Cardiac fibroblast (primary cell): Measurements from ENCODE around the gene RASGRF1.

Source experiments
- DNase-seq, 2 donors: peaks; one replicate each; pipeline versions ENCODE4 v3.0.0 to v3.0.0-alpha.2; 2010; ENCODE audit warnings: low read depth in 2 of 2
- H3K4me3 ChIP-seq, 2 donors: replicated peaks in 1 of 2; 1 replicate in 1 of 2; 2 replicates in 1 of 2; pipeline ENCODE4 v1.5.1; 2011; ENCODE audit warnings: low read depth in 2 of 2, low read length in 2 of 2, mild to moderate bottlenecking in 2 of 2, moderate library complexity in 1 of 2
- TF ChIP-seq, protein P1 (sequence below): IDR thresholded peaks from one replicate; pipeline ENCODE4 v1.5.1; 2011; ENCODE audit warnings: low read depth, mild to moderate bottlenecking, low read length, inconsistent platforms

RASGRF1 gene

DNA sequence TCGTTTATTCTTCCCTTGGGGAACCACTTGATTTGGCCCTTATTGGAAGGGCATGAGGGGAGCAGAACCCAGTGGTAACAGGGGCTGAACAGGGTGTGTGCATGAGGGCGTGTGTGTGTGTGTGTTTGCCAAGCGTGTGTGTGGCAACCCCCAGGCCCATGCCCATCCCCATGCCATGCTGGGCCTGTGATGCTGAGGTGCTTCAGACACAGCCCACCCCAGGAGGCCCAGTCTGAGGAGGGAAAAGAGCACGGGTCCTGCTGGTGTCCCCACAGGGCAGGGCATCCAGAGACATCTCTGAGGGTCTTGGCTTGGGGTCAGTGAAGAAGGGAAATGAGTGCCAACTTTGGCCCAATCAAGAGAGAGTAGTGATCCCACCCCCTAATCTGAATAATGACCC is 71.6 kb downstream of the RASGRF1 start:
- no peak for DNase-seq
- H3K4me3 ChIP-seq = no peak overlapping the region
- TF ChIP-seq, protein P1, sequence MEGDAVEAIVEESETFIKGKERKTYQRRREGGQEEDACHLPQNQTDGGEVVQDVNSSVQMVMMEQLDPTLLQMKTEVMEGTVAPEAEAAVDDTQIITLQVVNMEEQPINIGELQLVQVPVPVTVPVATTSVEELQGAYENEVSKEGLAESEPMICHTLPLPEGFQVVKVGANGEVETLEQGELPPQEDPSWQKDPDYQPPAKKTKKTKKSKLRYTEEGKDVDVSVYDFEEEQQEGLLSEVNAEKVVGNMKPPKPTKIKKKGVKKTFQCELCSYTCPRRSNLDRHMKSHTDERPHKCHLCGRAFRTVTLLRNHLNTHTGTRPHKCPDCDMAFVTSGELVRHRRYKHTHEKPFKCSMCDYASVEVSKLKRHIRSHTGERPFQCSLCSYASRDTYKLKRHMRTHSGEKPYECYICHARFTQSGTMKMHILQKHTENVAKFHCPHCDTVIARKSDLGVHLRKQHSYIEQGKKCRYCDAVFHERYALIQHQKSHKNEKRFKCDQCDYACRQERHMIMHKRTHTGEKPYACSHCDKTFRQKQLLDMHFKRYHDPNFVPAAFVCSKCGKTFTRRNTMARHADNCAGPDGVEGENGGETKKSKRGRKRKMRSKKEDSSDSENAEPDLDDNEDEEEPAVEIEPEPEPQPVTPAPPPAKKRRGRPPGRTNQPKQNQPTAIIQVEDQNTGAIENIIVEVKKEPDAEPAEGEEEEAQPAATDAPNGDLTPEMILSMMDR = no peak

DNA sequence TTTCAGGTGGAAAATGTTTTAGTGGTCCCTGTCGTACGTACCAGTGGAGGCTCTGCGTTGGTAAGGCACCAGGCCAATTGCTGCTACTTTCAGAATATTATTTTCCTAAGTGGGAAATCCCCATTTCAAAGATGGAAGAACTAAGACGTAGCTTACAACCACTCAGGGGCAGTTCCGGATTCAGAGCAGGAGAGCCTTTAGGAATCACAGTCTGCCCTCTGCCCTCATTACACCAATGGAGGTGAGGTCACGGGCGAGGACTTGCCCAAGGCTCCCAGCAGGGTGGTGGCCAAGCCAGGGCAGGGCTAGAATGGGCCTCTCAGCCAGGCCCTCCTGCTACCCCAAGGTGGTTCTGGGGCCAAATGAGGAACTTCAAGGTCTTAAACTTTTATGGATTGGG is 72.6 kb downstream of the RASGRF1 start:
- TF ChIP-seq, protein P1 = no peak
- no peak for DNase-seq
- H3K4me3 ChIP-seq = no peak overlapping the region

DNA sequence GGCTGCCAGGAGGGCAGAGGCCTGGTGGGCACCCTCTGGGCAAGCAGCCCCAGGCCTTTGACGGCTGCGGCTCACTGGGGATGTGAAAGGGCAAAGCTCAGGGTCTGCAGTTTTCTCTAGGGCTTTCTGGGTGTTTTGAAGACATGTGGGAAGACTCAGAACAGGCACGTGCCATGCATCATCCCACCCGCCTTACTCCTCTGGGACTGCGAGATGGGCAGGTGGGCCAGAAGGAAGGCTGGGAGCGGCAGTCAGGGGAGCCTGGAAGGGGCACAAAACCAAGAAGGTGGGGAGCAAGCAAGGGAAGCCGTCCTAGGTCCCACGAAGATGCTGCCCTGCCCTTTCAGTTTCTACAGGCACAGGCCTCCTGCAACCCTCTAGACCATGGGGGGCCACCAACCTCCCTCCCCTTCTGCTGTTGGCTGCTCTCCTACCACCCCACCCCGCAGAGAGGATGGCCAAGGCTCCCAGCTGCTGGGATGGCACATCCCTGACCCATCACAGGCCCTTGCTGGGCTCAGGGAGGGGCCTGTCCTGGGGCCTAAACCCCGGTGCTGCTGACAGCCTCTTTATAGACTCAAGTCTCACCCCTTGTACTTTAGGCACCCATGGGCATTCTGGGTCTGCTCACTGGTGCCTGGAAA is 73.9 kb downstream of the RASGRF1 start:
- DNase-seq = no peak
- TF ChIP-seq, protein P1 = no peak
- no peak overlapping the region for H3K4me3 ChIP-seq

DNA sequence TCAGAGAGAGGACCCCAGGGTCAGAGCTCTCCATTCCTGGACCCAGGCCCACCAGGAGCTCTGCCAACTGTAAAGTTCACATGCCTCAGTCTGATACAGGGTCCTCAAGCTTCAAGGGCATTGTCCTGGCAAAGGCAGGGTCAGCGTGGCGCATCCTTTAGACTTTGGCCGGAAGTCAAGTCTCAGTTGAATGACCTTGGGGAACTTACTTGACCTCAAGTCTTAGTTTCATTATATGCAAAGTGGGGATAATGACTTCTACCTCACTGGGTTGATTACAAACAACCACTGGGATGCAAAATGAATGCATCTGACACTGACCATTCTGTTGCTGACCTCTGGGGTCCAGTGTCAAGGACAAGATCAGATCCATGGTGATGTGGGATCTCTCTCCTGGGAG is 75.2 kb downstream of the RASGRF1 start:
- no peak for DNase-seq
- TF ChIP-seq, protein P1 = no peak

DNA sequence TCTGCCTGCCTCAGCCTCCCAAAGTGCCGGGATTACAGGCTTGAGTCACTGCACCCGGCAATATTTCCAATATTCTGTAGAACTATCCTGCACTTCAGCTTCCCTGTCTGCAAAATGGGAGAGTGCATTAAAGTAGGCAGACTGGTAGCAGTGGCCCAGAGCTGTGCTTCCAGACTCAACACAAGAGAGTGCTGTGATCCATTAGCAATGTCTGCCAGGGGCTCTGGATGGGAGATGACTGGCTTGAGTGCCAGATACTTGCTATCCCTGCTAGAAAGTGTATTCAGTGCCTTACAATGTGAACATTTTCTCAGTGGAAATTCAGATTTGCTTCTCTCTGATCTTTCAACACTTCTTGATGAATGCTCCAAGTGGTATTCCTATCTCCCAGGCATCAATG is 80.3 kb downstream of the RASGRF1 start:
- H3K4me3 ChIP-seq = no peak overlapping the region
- DNase-seq = no peak

More for the DNA sequence above, 75.2 kb downstream of the RASGRF1 start:
- no peak overlapping the region for H3K4me3 ChIP-seq

DNA sequence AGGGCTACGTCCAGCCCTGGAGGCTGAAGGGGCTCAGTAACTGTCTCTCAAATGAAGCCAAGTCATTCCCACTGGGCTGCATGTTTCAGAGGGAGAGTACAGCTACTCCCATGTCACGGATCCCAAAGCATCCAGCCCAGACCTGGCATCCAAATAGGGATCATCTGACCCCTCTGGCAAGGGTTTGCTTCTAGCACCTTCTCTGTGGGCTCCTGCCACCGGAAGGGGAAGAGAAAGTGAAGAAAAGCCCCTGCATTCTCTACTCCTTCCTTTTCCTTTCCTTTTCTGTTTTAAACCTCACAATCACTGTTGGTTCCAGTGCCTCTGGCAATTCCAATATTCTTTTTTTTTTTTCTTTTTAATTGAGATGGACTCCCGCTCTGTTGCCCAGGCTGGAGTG is 81.2 kb downstream of the RASGRF1 start:
- DNase-seq = no peak
- TF ChIP-seq, protein P1 = no peak
- no peak overlapping the region for H3K4me3 ChIP-seq

More for the DNA sequence above, 80.3 kb downstream of the RASGRF1 start:
- TF ChIP-seq, protein P1 = no peak

DNA sequence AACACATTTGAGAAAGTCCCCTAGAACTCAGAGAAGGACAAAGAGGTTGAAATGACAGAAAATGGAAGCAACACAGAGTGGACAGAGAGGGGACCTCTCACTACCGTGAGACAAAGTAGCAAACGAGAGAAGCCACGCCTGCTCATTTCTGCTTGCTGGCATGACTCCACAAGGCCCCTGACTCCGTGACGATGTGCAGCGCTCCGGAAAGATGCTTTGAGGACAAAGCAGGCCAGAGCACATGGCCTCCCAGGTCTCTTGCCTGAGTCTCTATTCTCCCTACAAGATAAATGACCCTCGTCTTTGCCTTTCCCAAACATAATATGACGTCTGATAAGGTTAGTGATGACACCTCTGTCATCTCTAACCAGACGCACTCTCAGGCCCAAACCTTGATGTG is 81.9 kb downstream of the RASGRF1 start:
- no peak overlapping the region for H3K4me3 ChIP-seq
- TF ChIP-seq, protein P1 = no peak
- DNase-seq = no peak
